Activated CD4-positive, alpha-beta T cell treated with anti-CD3 and anti-CD28 coated beads, Interleukin-2, Interleukin-6, amounts not matched to agents 100 ng/mL and 50 ng/mL, durations not matched to agents 16 hours and 8 hours (primary cell): ENCODE results near the gene TMEM220.
A peak's percentile ranks its signal among the peaks of the same experiment; 100 is the strongest.
"Not testable (repeated sequence)": the region's sequence is repeated elsewhere in the genome, so short reads cannot be mapped to it uniquely, and the experiment has no call there.

Source experiments
- DNase-seq: peaks from one replicate; pipeline ENCODE4 v3.0.0-alpha.2; 2020

TMEM220 gene

DNA sequence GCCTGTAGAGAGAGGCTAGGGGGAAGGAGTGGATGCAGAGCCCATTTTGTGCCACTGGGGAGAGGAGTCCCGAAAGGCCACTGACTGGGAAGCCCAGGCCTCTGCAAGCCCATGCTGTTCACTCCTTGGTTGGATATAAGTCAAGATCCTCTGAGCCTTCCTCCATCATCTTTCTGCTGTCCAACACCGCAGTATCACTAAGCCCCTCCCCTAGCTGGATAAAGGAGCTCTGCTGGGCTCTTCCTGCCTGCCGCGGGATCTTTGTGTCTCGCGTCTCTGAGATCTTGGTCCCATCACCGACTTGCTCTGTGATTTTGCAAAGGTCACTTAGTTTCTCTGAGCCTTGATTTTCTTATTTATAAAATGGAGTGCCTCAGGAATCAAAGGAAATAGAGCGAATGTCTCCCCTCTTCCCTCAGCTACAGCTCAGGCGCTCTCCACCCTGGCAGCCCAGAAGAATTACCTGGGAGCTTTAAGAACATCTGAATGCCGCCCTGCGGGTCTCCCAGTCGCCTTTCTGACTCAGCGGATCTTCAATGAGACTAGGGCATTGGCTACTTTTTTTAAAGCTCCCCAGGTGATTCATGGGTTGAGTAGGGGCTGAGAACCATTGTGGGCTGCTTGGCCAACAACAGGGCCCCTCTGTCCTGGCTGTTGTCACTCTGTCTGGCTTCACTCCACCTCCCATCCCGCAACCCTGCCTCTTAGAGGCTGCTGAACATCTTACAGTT, 25.2 kb upstream of the TMEM220 start:
- no peak for DNase-seq

DNA sequence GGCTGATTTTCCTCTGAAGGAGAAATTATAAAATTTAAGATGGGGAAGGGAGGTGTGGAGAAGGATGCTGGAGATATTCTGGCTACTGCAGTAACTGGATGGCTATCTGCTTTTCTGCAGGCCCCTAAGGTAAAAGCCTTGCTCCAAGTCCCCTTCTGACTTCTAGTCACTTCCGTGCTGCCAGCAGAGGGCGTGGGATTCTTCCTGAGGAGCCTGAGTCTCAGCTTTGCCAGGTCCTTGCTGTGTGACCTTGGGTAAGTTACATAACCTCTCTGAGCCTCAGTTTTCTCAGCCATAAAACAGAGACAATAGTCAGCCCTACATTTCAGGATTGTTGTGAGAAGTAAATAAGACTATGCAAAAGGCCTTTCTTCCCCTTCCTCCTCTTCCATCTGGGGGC, 24.3 kb upstream of the TMEM220 start:
- DNase-seq = peak; percentile 42

DNA sequence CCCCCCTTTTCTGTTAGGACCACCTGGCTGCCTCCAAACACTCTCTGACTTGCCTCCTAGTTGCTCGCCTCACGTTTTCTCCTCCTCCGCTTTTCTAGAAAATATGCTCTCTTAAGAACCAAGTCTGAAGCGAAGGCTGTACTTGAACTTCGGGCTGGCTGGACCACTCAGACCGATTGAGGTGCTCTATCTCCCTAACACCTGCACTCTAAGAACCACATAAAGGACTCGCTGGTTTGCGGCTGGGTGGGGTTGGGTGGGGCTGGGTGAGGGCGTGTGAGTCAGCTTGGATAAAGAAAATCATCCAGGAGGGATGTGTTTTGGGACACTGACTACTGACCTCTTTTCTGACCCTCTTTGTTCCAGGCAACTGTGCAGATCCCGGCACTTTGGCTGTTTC, 22.9 kb upstream of the TMEM220 start:
- DNase-seq = no peak

DNA sequence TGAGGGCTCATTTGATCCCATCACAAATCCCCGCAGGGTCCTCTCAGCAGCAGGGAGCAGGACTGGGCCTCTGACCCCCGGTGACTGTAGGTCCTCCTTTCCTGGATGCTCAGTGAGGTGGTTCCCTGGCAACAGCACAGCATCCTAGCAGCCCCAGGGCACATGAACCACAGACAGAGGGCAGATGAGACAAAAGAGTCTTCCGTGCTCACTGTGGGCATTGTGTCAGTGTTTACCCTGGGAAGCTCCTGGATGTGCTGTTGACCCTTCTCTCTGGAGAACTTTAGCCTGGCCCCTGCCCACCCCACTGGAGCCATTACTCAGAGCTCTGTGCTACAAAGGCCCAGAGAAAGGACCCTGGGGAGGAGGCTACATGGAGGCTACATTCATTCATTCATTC, 21.7 kb upstream of the TMEM220 start:
- DNase-seq = no peak

DNA sequence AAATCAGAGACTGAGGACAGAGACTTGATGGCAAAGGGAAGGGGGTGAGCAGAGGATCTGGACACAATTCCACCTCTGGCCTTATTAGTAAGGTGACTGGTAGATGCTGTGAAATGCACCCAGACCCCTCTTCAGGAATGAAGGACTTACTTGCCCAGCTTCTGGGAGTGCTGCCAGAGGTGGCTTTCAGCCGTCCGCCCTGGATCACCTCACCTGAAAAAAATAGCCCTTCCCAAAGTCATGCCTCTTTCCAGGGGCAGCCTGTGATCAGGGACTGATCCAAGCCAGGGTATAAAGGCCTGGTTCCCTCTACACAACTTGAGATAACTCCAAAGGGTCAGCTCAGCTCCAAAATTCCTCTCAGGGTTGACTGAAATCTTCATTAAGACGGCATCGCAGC, 20.4 kb upstream of the TMEM220 start:
- no peak for DNase-seq

DNA sequence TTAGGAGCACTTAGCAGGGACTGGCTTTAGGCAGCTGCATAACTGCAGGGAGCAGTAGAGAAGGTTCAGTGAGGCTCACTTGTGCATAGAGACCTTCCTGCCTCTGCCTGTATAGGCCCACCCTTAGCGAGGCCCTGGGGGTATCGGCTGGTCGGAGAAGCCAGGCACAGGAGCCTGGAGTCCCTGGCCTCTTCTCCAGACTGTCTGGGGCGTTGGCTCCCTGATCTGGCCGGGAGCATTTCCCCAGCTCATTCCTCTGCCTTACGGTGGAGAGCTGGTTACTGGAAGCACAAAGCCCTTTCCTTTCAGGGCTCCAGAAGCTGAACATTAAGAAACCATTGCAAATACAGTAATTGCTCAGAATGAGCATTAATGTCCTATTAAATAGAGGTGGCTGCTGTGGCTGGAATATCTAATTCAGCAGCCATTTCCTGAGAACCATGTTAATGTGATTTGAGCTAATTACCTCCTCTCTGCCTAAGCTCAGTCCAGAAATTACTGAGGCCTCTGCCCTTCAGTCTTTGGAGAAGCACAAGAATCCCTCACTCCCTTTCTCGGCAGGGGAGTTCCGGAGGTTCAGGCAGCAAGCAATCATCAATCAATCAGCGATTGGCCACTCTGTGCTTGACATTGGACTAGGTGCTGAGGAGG, 18.8 kb upstream of the TMEM220 start:
- no peak for DNase-seq

DNA sequence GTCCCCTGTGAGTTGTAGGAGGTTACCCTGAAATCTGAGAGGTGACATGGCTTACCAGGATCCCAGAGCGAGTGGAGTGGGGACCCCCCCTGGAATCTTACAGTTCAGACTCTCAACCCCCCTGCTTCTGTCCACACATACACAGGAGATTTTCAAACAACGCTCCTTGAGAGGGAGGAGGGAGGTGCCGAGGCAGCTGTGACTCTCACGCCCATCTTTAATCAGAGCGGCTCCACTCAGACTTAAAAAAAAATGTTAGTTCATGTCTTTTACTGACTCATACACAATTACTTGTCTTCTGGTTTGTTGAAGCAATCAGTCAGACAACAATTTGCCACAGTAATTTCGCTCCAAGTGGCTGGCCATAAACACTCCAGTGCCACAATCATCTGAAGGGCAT, 15.4 kb upstream of the TMEM220 start:
- DNase-seq = no peak

DNA sequence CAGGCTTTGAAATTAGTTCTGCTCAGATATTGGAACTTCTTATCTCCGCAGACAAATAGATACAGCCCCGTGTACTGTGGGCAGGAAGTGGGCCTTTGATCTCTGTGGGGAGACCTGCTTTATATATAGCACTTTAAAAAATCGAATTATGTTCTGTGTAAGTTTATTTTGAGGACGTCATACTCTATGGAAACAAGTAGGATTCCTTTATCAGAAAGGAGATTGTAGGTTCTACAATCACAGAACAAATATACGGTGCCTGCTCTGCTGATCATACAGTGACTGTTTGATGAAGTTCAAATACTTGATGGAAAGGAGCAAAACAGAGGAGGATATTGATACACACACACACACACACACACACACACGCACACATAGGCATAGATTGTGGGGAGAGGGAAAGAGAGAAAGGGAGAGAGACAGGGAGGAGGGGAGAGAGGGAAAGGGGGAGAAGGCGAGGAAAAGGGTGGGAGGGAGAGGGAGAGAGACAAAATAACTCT, 14.7 kb upstream of the TMEM220 start:
- DNase-seq = no peak

DNA sequence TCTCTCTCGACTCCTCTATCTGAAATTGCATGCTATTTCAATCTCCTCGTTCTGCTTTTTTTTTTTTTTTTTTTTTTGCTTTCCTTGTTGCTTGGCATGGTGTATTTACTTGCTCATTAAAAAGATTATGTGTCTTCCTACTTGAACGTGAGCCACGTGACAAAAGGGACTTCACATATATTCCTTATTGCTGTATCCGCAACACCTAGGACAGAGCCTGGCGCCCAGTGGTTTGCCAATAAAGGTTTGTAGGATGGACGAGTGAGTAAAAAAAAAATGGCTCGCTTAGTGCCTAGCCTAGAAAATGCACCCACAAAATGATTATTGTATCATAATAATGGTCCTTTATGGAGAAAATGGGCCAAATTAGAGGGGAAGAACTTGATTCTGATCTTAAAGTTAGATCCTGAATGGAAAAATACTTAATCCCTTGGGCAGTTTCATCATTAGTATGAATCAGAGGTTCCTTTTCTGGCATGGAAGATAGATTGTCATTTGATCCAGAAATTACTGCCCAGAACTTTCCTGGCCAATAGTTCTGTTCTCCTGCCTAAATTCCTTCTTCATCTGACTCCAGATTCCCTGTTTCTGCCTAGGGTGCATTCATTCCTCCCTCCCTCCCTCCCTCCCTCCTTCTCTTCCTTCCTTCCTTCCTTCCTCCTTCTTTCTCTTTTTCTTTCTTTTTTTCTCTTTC, 13.6 kb upstream of the TMEM220 start:
- no peak for DNase-seq

DNA sequence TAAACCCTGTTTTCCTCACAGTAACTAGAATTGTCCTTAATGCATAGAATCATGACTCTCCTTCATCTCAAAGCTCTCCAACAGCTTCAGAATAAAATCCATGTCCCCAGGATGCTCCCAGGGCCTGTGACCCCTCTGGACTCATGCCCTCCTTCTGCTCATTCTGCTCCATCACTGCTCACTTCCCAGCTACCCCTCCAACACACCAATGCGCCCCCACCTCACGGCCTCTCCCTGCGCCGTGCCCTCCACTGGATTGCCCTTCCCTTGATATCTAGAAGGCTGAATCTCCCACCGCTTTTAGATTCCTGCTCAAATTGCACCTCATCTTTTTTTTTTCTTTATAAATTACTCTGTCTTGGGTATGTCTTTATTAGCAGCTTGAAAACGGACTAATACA, 12.6 kb upstream of the TMEM220 start:
- DNase-seq = no peak

DNA sequence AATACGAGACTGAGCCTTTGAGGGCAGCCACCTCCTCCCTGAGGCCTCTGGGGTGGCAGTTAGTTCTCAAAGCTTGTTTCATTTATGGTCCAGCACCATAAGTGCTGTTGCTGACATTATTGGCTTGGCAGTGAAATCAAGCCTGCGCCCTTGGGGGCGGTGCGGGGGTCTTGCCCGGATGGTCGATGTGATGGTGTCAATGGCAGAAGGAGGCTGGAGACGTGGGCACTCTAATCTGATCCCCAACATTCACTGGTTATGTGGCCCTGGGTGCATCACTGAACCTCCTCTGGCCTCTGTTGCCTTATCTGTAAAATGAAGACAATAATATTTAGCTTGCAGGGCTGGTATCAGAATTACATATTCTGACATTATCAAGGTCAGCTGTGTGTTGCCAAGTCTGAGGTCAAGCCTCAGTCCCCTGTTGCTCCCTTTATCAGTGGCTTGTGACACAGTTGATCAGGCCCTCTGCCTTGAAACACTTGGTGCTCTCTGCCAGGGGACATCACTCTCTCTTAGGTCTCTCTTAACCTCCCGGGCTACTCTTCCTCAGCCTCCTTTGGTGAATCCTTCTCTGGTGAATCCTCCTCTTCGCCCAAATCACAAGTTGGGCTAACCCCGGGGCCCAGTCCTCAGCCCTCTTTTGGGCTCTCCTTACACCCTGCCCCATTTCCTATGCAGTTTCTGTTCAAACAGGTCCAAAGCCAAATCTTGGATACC, 11.8 kb upstream of the TMEM220 start:
- DNase-seq = no peak

DNA sequence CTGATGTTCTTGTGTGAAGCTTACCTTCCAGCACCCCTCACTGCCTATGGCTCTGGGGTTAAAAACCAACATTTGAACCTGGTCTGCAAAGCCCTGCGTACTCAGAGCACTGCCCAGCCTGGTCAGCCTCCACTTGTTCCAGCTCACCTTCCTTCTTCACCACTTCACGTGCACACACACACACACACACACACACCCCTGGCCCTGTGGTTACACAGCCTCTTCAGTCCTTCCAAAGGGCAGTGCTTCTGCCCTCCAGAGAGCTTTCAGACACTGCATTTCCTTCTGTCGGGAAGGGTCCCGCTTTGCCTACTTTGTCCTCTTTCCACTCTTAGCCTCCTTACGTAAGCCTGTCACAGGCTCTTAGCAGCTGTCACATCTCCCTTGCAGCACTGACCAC, 9.6 kb upstream of the TMEM220 start:
- no peak for DNase-seq

DNA sequence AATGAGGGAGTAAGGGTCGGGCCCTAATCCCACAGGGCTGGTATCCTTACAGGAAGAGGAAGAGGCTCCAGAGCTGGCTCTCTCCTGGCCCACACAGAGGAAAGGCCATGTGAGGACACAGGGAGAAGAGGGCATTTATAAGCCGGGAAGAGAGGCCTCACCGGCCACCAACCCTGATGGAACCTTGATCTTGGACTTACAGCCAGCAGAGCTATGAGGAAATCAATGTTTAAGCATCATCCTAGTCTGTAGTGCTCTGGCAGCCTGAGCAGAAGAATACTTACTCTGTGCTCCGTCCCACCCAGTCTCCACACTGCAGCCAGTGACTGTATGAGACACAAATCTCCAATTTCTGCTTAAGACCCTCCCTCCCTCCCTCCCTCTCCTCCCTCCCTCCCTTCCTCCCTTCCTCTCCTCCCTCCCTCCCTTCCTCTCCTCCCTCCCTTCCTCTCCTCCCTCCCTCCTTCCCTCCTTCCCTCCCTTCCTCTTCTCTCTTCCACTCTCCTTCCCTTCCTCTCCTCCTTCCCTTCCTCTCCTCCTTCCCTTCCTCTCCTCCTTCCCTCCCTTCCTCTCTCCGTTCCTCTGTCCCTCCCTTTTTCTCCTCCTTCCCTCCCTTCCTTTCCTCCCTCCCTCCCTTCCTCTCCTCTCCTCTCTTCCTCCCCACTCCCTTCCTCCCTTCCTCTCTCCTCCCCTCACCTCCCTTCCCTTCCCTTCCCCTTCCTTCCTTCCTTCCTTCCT, 8.9 kb upstream of the TMEM220 start:
- no peak for DNase-seq

DNA sequence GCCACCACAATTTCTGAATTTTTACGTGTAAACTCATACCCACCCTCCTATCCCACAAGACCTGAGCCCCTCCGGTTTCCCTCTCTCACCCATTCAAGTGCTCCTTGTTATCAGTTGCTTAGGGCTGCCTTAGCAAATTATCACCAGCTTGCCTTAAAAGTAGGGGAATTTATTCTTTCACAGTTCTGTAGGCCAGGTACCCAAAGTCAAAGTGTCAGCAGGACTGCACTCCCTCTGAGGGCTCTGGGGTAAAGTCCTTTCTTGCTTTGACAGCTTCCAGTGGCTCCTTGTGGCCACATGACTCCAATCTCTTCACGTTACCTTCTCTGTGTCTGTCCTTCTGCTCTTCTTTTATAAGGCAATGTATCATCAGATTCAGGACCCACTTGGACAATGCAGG, 7.9 kb upstream of the TMEM220 start:
- DNase-seq = no peak

DNA sequence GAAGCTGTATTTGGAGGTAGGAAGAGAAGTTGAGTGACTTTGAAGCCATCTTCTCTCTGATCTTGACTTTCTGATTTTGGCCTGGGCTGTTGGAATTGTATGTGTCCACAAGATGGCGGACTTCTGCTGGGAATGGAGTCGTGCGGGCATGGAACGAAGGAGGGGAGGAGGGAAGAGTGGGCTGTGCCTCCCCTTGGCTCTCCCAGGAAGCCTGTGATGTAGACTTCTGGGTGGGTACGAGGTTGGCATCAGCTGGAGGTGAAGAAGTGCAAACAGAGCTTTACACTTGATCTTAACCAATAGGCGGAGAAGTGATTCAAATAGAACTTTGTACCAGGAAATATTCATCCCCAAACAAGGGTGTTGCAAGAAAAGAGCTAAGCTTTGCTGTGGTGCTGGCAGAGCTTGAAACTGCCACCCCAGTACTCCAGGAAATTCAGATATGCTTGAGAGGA, 7.4 kb upstream of the TMEM220 start:
- peak; percentile 45 for DNase-seq

DNA sequence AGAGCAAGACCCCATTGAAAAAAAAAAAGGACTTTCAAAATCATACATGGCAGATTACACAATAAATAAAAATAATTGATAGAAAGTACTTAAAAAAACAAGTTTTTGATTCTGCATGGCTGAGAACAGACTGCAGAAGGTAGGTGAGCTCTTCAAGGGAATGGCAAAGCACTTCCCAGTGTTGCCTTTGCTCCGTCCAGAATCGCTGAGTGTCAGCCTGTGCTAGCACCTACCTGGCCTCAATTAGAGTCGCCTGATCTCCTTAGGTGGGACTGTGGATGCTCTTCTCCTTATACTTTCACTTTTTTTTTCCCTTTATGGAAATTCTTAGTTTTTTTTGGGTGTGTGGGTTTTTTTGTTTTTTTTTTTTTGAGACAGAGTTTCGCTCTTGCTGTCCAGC, 6.0 kb upstream of the TMEM220 start:
- DNase-seq = no peak

DNA sequence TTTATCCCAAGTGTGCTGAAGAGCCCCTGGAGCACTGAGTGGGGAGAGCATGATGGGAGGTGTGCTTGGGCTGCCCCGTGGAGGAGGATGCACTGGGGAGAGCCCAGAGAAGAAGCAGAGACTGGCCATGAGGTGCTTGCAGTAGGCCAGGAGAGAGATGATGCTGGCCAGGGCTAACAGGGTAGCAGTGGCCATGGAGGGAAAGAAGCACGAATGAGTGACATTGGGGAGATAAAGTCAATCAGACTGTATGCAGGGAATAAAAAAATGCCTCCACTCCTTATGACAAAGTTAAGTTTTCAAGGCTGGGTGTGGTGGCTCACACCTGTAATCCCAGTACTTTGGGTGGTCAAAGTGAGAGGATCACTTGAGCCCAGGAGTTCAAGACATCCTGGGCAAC, 5.4 kb upstream of the TMEM220 start:
- DNase-seq = no peak

DNA sequence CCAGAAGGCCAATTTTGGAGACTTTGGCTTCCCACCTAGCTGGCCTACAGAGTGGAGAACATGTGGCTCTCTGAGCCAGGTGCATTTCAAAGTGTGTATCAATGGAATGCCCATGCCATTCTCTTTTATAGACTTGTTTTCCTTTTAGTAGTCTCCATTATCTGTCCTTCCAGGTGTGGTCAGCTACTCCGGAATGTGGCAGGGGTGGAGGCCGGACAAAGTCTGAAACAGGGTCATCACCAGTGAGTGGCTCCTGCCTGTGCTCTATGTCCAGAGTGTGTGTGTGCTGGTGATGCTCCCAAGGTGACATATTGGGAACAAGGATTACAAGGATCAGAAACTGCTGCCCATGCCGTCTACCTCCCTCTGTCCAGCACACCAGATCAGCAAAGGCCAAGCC, 3.8 kb upstream of the TMEM220 start:
- no peak for DNase-seq

DNA sequence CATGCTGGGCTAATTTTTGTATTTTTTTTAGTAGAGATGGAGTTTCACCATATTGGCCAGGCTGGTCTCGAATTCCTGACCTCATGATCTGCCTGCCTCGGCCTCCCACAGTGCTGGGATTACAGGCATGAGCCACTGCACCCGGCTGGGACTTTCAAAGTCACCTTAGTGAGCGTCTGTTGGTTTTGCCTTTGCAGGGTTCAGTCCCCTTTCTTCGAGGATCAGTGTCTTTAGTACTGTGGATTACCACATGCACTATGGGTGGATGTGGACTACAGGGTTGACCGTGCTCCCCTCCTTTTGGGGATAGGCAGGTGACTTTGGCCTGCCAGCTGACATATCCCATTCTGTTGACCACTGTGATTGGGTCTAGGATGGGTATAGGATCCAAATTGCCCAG, 2.3 kb upstream of the TMEM220 start:
- DNase-seq = not testable (repeated sequence)

DNA sequence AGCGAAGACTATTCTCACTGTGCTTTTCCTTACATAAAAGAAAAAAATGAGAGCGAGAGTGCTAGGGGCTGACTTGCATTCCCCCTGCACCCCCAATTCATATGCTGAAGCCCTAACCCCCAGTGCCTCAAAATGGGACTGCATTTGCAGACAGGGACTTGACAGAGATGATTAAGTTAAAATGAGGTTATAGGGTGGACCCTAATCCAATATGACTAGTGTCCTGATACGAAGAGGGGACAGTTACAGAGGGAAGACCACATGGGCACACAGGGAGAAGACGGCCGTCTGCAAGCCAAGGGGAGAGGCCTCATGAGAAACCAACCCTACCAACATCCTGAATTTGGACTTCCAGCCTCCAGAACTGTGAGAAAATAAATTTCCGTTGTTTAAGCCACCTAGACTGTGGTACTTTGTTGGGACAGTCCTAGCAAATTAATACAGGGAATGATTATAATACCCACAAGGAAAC, 1.6 kb upstream of the TMEM220 start:
- no peak for DNase-seq

DNA sequence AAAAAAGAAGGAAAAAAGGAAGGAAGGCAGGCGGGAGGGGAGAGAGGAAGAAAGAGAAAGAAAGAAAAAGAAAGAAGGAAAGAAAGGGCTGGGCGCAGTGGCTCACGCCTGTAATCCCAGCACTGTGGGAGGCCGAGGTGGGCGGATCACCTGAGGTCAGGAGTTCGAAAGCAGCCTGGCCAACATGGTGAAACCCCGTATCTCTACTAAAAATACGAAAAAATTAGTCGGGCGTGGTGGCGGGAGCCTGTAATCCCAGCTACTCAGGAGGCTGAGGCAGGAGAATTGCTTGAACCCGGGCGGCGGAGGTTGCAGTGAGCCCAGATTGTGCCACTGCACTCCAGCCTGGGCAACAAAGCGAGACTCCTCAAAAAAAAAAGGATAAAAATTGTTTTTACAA, 424 bp upstream of the TMEM220 start:
- not testable (repeated sequence) for DNase-seq

DNA sequence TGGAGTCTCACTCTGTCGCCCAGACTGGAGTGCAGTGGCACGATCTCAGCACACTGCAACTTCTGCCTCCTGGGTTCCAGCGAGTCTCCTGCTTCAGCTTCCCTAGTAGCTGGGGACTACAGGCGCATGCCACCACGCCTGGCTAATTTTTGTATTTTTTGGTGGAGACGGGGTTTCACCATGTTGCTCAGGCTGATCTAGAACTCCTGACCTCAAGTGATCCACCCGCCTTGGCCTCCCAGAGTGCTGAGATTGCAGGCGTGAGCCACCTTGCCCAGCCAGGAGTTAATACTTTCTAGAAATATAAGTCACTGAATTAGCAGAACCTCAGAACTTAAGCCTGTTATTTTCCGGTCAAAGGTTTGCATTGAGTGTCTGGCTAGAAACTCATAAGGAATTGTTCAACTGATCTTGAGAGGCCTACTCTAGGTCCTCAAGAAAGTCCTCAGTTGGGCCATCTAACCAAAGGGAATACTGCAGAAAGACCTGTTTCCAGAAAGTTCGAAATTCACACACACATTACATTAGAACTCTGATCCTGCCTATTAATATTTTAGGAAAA, 1.4 kb downstream of the TMEM220 start:
- DNase-seq = no peak
